H1 (cell line): ENCODE results near the gene ACTG1. TPM values are rescaled to one million over a fixed set of nuclear protein-coding genes. Genes with fewer than 3 reads are reported as not detected.

Experiments
- CTCF ChIA-PET: fragments of 300-600 bp; sonication (Branson Sonifier 250); formaldehyde crosslinking; loops from one replicate; lab custom pipeline; 2021; ENCODE audit not compliant: partially characterized antibody; lab: Charles Lee
- POLR2A ChIA-PET: fragments of 300-600 bp; sonication (Branson Sonifier 250); formaldehyde crosslinking; loops from one replicate; lab custom pipeline; 2021; ENCODE audit warnings: inconsistent platforms; ENCODE audit not compliant: partially characterized antibody; lab: Charles Lee
- DNase-seq, 2 experiments: peaks; one replicate each; pipeline versions ENCODE4 v3.0.0 to v3.0.0-alpha.2; 2010 to 2022; ENCODE audit warnings: low spot score in 2 of 2, low read depth in 1 of 2, mixed read lengths in 1 of 2
- FAIRE-seq: peaks from 2 replicates; lab custom pipeline; 2011; peaks lifted over from hg19 to GRCh38; lab: Jason Lieb, UNC
- H2AFZ ChIP-seq: 2 replicates; pipeline ENCODE4 v1.8.1; 2012; ENCODE audit warnings: low read length, inconsistent platforms
- H2AK5ac ChIP-seq: 2 replicates; pipeline ENCODE4 v1.6.1; 2013; ENCODE audit warnings: low read depth, low read length
- H2BK120ac ChIP-seq: replicated peaks from 2 replicates; pipeline ENCODE3; 2013; ENCODE audit warnings: low read depth, low read length, inconsistent platforms
- H2BK12ac ChIP-seq: 2 replicates; pipeline ENCODE4 v1.6.1; 2013; ENCODE audit warnings: low read depth, low read length
- H2BK15ac ChIP-seq: 2 replicates; pipeline ENCODE4 v1.6.1; 2013; ENCODE audit warnings: low read length
- H2BK20ac ChIP-seq: 2 replicates; pipeline ENCODE4 v1.6.1; 2013; ENCODE audit warnings: low read length
- H2BK5ac ChIP-seq: 2 replicates; pipeline ENCODE4 v1.6.1; 2013; ENCODE audit warnings: low read depth, low read length
- H3K14ac ChIP-seq: 2 replicates; pipeline ENCODE4 v1.6.1; 2013; ENCODE audit warnings: inconsistent platforms; ENCODE audit not compliant: insufficient read length
- H3K18ac ChIP-seq: 2 replicates; pipeline ENCODE4 v1.6.1; 2013; ENCODE audit warnings: low read length; ENCODE audit errors: extremely low read depth
- H3K23ac ChIP-seq: 2 replicates; pipeline ENCODE4 v1.6.1; 2013; ENCODE audit warnings: inconsistent platforms; ENCODE audit not compliant: insufficient read length
- H3K23me2 ChIP-seq: 2 replicates; pipeline ENCODE4 v1.6.1; 2013; ENCODE audit warnings: low read depth, low read length
- H3K27ac ChIP-seq: 2 replicates; pipeline ENCODE4 v1.6.1; 2011; ENCODE audit warnings: low read depth, low read length, inconsistent platforms
- H3K27me3 ChIP-seq, 4 experiments: replicated peaks in 1 of 4; 1 replicate in 1 of 4; 2 replicates in 3 of 4; pipeline versions ENCODE4 v1.6.1 to v1.8.1; 2011 to 2013; ENCODE audit warnings: low read length in 3 of 4, mild to moderate bottlenecking in 3 of 4, inconsistent platforms in 2 of 4, mixed read lengths in 2 of 4, moderate library complexity in 1 of 4; ENCODE audit not compliant: control insufficient read depth in 3 of 4, insufficient read depth in 3 of 4; ENCODE audit errors: extremely low read depth in 1 of 4
- H3K36me3 ChIP-seq, 4 experiments: 2 replicates each; pipeline versions ENCODE4 v1.6.1 to v1.8.1; 2011 to 2013; ENCODE audit warnings: mild to moderate bottlenecking in 4 of 4, low read length in 3 of 4, moderate library complexity in 2 of 4, control low read depth in 1 of 4, inconsistent platforms in 1 of 4; ENCODE audit not compliant: insufficient read depth in 4 of 4, control insufficient read depth in 2 of 4
- H3K4ac ChIP-seq: replicated peaks from 2 replicates; pipeline ENCODE3; 2013; ENCODE audit warnings: low read length, low read depth, mixed read lengths, inconsistent platforms; ENCODE audit not compliant: insufficient read length
- H3K4me1 ChIP-seq, 4 experiments: replicated peaks in 1 of 4; 1 replicate in 1 of 4; 2 replicates in 3 of 4; pipeline versions ENCODE4 v1.6.1 to v1.8.1; 2011 to 2013; ENCODE audit warnings: low read length in 3 of 4, inconsistent platforms in 2 of 4, mixed read lengths in 1 of 4; ENCODE audit not compliant: insufficient read depth in 4 of 4, control insufficient read depth in 3 of 4
- H3K4me2 ChIP-seq, 2 experiments: 2 replicates each; pipeline versions ENCODE4 v1.6.1 to v1.8.1; 2011 to 2013; ENCODE audit warnings: low read depth in 2 of 2, low read length in 2 of 2, control low read depth in 1 of 2, inconsistent platforms in 1 of 2, mild to moderate bottlenecking in 1 of 2; ENCODE audit not compliant: insufficient read depth in 1 of 2
- H3K4me3 ChIP-seq, 4 experiments: fragments of 200-600, 300-600 bp in 1 of 4; sonication (generic), shearing (Covaris generic), sonication (Bioruptor Twin) in 1 of 4; 2 replicates each; pipeline versions ENCODE4 v1.5.1 to v1.8.1; 2011 to 2016; ENCODE audit warnings: low read length in 4 of 4, low read depth in 3 of 4, control low read depth in 2 of 4, inconsistent platforms in 2 of 4, mild to moderate bottlenecking in 2 of 4, mixed read lengths in 1 of 4, moderate library complexity in 1 of 4; ENCODE audit not compliant: insufficient read depth in 2 of 4; ENCODE audit errors: extremely low read depth in 1 of 4
- H3K56ac ChIP-seq: replicated peaks from 2 replicates; pipeline ENCODE3; 2013; ENCODE audit warnings: low read depth, mild to moderate bottlenecking, mixed read lengths, low read length, inconsistent platforms; ENCODE audit not compliant: insufficient read length
- H3K79me1 ChIP-seq: 2 replicates; pipeline ENCODE4 v1.6.1; 2013; ENCODE audit warnings: low read depth, low read length, control low read depth
- H3K79me2 ChIP-seq, 2 experiments: 2 replicates each; pipeline versions ENCODE4 v1.6.1 to v1.8.1; 2012 to 2013; ENCODE audit warnings: low read length in 2 of 2, mild to moderate bottlenecking in 2 of 2, inconsistent platforms in 1 of 2; ENCODE audit not compliant: insufficient read depth in 2 of 2, control insufficient read depth in 1 of 2
- H3K9ac ChIP-seq, 4 experiments: replicated peaks in 1 of 4; 1 replicate in 1 of 4; 2 replicates in 3 of 4; pipeline versions ENCODE4 v1.6.1 to v1.8.1; 2011 to 2013; ENCODE audit warnings: low read depth in 3 of 4, low read length in 3 of 4, control low read depth in 2 of 4, mild to moderate bottlenecking in 2 of 4, moderate library complexity in 2 of 4, inconsistent platforms in 1 of 4; ENCODE audit errors: extremely low read depth in 1 of 4
- H3K9me3 ChIP-seq, 2 experiments: 2 replicates each; pipeline versions ENCODE4 v1.6.1 to v1.8.1; 2012 to 2013; ENCODE audit warnings: mild to moderate bottlenecking in 2 of 2, moderate library complexity in 2 of 2, control low read depth in 1 of 2, inconsistent platforms in 1 of 2, low read depth in 1 of 2, low read length in 1 of 2, mixed read lengths in 1 of 2; ENCODE audit not compliant: insufficient read depth in 2 of 2
- H4K20me1 ChIP-seq, 2 experiments: replicated peaks in 1 of 2; 2 replicates each; pipeline versions ENCODE3 to v1.8.1; 2011 to 2013; ENCODE audit warnings: inconsistent platforms in 2 of 2, low read length in 2 of 2, mild to moderate bottlenecking in 1 of 2; ENCODE audit not compliant: insufficient read depth in 2 of 2, control insufficient read depth in 1 of 2
- H4K5ac ChIP-seq: 2 replicates; pipeline ENCODE4 v1.6.1; 2013; ENCODE audit warnings: low read length, low read depth, mixed read lengths, inconsistent platforms; ENCODE audit not compliant: insufficient read length
- H4K8ac ChIP-seq: 2 replicates; pipeline ENCODE4 v1.8.0; 2013; ENCODE audit warnings: mild to moderate bottlenecking, moderate library complexity, low read length, inconsistent platforms; ENCODE audit not compliant: insufficient read depth; ENCODE audit errors: extremely low read depth
- H4K91ac ChIP-seq: replicated peaks from 2 replicates; pipeline ENCODE3; 2013; ENCODE audit warnings: low read length, mixed read lengths, inconsistent platforms; ENCODE audit not compliant: insufficient read length
- CHD1 ChIP-seq: IDR thresholded peaks from 2 replicates; pipeline ENCODE4 v1.6.1; 2012; ENCODE audit warnings: low read depth, low read length, improper control_type of control experiment
- EGR1 ChIP-seq: IDR thresholded peaks from 2 replicates; pipeline ENCODE4 v1.6.1; 2011; ENCODE audit warnings: low read depth, low read length, borderline replicate concordance
- FOSL1 ChIP-seq: IDR thresholded peaks from 2 replicates; pipeline ENCODE4 v1.6.1; 2011; ENCODE audit warnings: mild to moderate bottlenecking, low read depth, low read length, moderate library complexity; ENCODE audit not compliant: insufficient read depth
- KDM1A ChIP-seq: fragments of 200-600, 300-600 bp; sonication (generic); IDR thresholded peaks from 2 replicates; pipeline ENCODE4 v1.7.1; 2016; ENCODE audit warnings: mild to moderate bottlenecking, low read length, borderline replicate concordance
- MAFK ChIP-seq: IDR thresholded peaks from 2 replicates; pipeline ENCODE4 v1.6.1; 2012; ENCODE audit warnings: low read depth, mild to moderate bottlenecking, improper control_type of control experiment, low read length
- RAD21 ChIP-seq, 2 experiments: IDR thresholded peaks in 1 of 2; conservative IDR thresholded peaks in 1 of 2; 2 replicates each; pipeline ENCODE4 v1.6.1; 2011; ENCODE audit warnings: low read depth in 2 of 2, low read length in 2 of 2, improper control_type of control experiment in 1 of 2, inconsistent platforms in 1 of 2, mild to moderate bottlenecking in 1 of 2, moderate library complexity in 1 of 2
- SRF ChIP-seq: IDR thresholded peaks from 2 replicates; pipeline ENCODE4 v1.6.1; 2011; ENCODE audit warnings: mild to moderate bottlenecking, low read depth, low read length, moderate library complexity
- USF2 ChIP-seq: IDR thresholded peaks from 2 replicates; pipeline ENCODE4 v1.6.1; 2011; ENCODE audit warnings: low read length, improper control_type of control experiment
- WGBS, 2 experiments: shearing (Covaris generic) in 1 of 2; methylation state at CpG; one replicate each; pipeline versions ENCODE4 v1.1.6 to v1.1.7; 2013 to 2015; ENCODE audit warnings: low lambda C conversion rate in 2 of 2, mixed read lengths in 2 of 2, inconsistent platforms in 1 of 2, low coverage in 1 of 2, missing lambda C conversion rate in 1 of 2; ENCODE audit not compliant: insufficient replicate concordance in 2 of 2, insufficient coverage in 1 of 2, insufficient read length in 1 of 2; ENCODE audit errors: extremely low coverage in 1 of 2, missing lambda C conversion rate in 1 of 2; 5-methylcytosine and 5-hydroxymethylcytosine counted together
- polyA plus RNA-seq, 7 experiments: library from polyadenylated mRNA; depleted of rRNA in 3 of 7; stranded (reverse) in 5 of 7; unstranded in 2 of 7; fragments of >200 nt in 5 of 7; fragments of 200-250 nt in 2 of 7; gene quantifications; 1 replicate in 5 of 7; 2 replicates in 1 of 7; 4 replicates in 1 of 7; pipeline versions ENCODE4 v1.2.1 to v1.2.3, GENCODE V29; 2011 to 2013; ENCODE audit warnings: missing spikeins in 2 of 7, mixed read lengths in 2 of 7
- total RNA-seq: library from RNA; stranded (reverse); fragmentation: NEBNext Ultra II Directional; extraction: Animal tissue kit (Norgen Biotek cat#: 25700); gene quantifications from 2 replicates; pipeline ENCODE4 v1.2.1, GENCODE V29; 2021

The ACTG1 gene
- total and polyA plus RNA-seq, 2 of the 8 experiments (the other 6 are each of a cell fraction or from before 2014, with no cell fraction given): 3,535 to 5,010 TPM

- no peak overlapping the region for H4K91ac ChIP-seq
- no peak overlapping the region for H2AK5ac ChIP-seq
- H3K23me2 ChIP-seq: no peaks in the 10 kb centered on the region
- no peak overlapping the region for H2BK5ac ChIP-seq
- H2BK120ac ChIP-seq: no peak overlapping the region
- 0 out of 2 replicates have a peak overlapping the region, but pooled peaks have one; percentile 51 for H4K8ac ChIP-seq
- 90% methylated on average over 12 of the region's 12 CpGs; no CpG with 5 or more reads in 1 of the 2 experiments for WGBS, 2 experiments
- no peaks in the 10 kb centered on the region for H3K9me3 ChIP-seq
- H3K4ac ChIP-seq: peak overlapping the region; percentile 53
- H3K36me3 ChIP-seq: no peaks in the 10 kb centered on the region
- no peak overlapping the region for H2BK20ac ChIP-seq
- no peak for TF ChIP-seq MAFK
- no peak for TF ChIP-seq KDM1A
- no peak for TF ChIP-seq EGR1
- no peak for TF ChIP-seq RAD21 (IDR thresholded peaks at IDR 0.05 in 1 of 2, conservative IDR thresholded peaks at IDR 0.05 in 1 of 2; ENCODE audit: low read depth in 2 of 2, low read length in 2 of 2)
- TF ChIP-seq USF2: no peak
- TF ChIP-seq SRF: no peak
- TF ChIP-seq CHD1: no peak
- no peak for TF ChIP-seq FOSL1
- TF ChIP-seq, all 59 proteins: peak for 0
- CTCF ChIA-PET: interaction anchor here (0.6 to 1.4 kb wide), 3 partner anchors 11 to 247 kb away, joined by 3 read pairs; no protein-coding TSS in a partner anchor
- Histone ChIP-seq H3K23ac (no peak overlapping the region), H3K79me2 (no peaks in the 10 kb centered on the region), H3K56ac (no peak overlapping the region), H3K27ac (no peak overlapping the region), H2BK15ac (no peak overlapping the region), H3K27me3 (no peaks in the 10 kb centered on the region), H4K20me1 (no peaks in the 10 kb centered on the region), H3K4me3 (no peak overlapping the region), H3K4me2 (no peak overlapping the region), H3K14ac (no peak overlapping the region), H3K9ac (no peak overlapping the region), H3K18ac (no peak overlapping the region), H4K5ac (no peak overlapping the region), H2AFZ (no peak overlapping the region), H3K79me1 (no peaks in the 10 kb centered on the region), H3K4me1 (peaks cover 0 to 3% (median 2%) of the 10 kb centered on the region in 4 experiments; a peak in 3 of 7 replicates), H2BK12ac (no peak overlapping the region; the same call in 1 of the 2 replicates)
- POLR2A ChIA-PET: interaction anchor here (30.5 to 35.8 kb wide), 2 partner anchors 6 to 14 kb away, joined by 1004 read pairs; partner anchors contain the start of genes ACTG1 and FSCN2
- DNase-seq: no peak
- FAIRE-seq: no peak
Measured at GRCh38 chr17:81502471-81503017, 10.1 kb downstream of the ACTG1 start.
